ENCODE results near the gene NUP214.
"Not testable (repeated sequence)": the region's sequence is repeated elsewhere in the genome, so short reads cannot be mapped to it uniquely, and the experiment has no call there.

GRCh38 chr9:131244331-131244730 is 118.9 kb downstream of the NUP214 start:
- TF ChIP-seq, protein P1, sequence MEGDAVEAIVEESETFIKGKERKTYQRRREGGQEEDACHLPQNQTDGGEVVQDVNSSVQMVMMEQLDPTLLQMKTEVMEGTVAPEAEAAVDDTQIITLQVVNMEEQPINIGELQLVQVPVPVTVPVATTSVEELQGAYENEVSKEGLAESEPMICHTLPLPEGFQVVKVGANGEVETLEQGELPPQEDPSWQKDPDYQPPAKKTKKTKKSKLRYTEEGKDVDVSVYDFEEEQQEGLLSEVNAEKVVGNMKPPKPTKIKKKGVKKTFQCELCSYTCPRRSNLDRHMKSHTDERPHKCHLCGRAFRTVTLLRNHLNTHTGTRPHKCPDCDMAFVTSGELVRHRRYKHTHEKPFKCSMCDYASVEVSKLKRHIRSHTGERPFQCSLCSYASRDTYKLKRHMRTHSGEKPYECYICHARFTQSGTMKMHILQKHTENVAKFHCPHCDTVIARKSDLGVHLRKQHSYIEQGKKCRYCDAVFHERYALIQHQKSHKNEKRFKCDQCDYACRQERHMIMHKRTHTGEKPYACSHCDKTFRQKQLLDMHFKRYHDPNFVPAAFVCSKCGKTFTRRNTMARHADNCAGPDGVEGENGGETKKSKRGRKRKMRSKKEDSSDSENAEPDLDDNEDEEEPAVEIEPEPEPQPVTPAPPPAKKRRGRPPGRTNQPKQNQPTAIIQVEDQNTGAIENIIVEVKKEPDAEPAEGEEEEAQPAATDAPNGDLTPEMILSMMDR (IDR thresholded peaks at IDR 0.05), result not testable (repeated sequence)
- not testable (repeated sequence) for TF ChIP-seq POLR2A, POLR2AphosphoS5 (IDR thresholded peaks at IDR 0.05)

Measured in prostate gland (tissue), 2 donors.